Effector CD8-positive, alpha-beta T cell (primary cell): Measurements from ENCODE around the gene WNT16.
"Not testable (repeated sequence)": the region's sequence is repeated elsewhere in the genome, so short reads cannot be mapped to it uniquely, and the experiment has no call there.

Experiments used
- DNase-seq: peaks from one replicate; lab custom pipeline; 2025; lab: John Stamatoyannopoulos, UW

WNT16 gene

GRCh38 chr7:121305109-121305508, 23.7 kb upstream of the WNT16 start:
- no peak for DNase-seq

GRCh38 chr7:121306565-121306964, 22.2 kb upstream of the WNT16 start:
- DNase-seq, result no peak

- DNase-seq, result no peak
Measured at GRCh38 chr7:121307021-121307574, 21.7 kb upstream of the WNT16 start.

GRCh38 chr7:121313220-121313792, 15.5 kb upstream of the WNT16 start:
- DNase-seq, result no peak

- DNase-seq, result no peak
Measured at GRCh38 chr7:121313793-121314676, 14.8 kb upstream of the WNT16 start.

GRCh38 chr7:121315170-121315569, 13.6 kb upstream of the WNT16 start:
- not testable (repeated sequence) for DNase-seq

GRCh38 chr7:121322460-121322859, 6.3 kb upstream of the WNT16 start:
- no peak for DNase-seq

- DNase-seq, result no peak
Measured at GRCh38 chr7:121323515-121324302, 5.1 kb upstream of the WNT16 start.

- no peak for DNase-seq
Measured at GRCh38 chr7:121327671-121328070, 1.1 kb upstream of the WNT16 start.

- no peak for DNase-seq
Measured at GRCh38 chr7:121329191-121330052, 622 bp downstream of the WNT16 start.

GRCh38 chr7:121330053-121330833, 1.4 kb downstream of the WNT16 start:
- DNase-seq, result no peak

- no peak for DNase-seq
Measured at GRCh38 chr7:121331048-121331447, 2.2 kb downstream of the WNT16 start.

GRCh38 chr7:121331574-121331973, 2.8 kb downstream of the WNT16 start:
- DNase-seq, result no peak

- DNase-seq, result no peak
Measured at GRCh38 chr7:121334376-121334775, 5.6 kb downstream of the WNT16 start.

GRCh38 chr7:121334875-121335648, 6.3 kb downstream of the WNT16 start:
- no peak for DNase-seq

- no peak for DNase-seq
Measured at GRCh38 chr7:121336579-121336978, 7.8 kb downstream of the WNT16 start.

- no peak for DNase-seq
Measured at GRCh38 chr7:121337398-121337797, 8.6 kb downstream of the WNT16 start.

GRCh38 chr7:121339082-121339481, 10.3 kb downstream of the WNT16 start:
- no peak for DNase-seq

- DNase-seq, result no peak
Measured at GRCh38 chr7:121341933-121342332, 13.1 kb downstream of the WNT16 start.

- DNase-seq, result no peak
Measured at GRCh38 chr7:121342631-121343030, 13.8 kb downstream of the WNT16 start.
